ENCODE data around the gene CENPT.

DNA sequence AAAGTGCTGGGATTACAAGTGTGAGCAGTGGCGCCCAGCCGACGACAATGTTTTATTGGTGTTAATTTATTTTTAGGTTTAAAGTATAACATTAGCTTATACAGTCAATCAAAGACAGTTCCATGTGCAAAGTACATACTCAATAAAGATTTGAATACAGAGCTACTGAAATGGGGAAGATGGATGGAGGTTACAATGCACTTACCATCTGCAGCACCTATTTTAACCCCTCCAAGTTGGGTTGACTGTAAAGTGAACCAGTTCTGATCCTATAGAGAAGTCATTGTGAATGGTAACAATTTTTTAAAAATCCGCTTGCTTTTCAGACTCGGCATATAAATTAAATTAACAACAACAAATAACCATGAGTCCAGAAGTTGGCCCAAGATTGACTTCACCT, 44.9 kb upstream of the CENPT start:
- TF ChIP-seq POLR2A (IDR thresholded peaks at IDR 0.05): no peak
- TF ChIP-seq, protein P1, sequence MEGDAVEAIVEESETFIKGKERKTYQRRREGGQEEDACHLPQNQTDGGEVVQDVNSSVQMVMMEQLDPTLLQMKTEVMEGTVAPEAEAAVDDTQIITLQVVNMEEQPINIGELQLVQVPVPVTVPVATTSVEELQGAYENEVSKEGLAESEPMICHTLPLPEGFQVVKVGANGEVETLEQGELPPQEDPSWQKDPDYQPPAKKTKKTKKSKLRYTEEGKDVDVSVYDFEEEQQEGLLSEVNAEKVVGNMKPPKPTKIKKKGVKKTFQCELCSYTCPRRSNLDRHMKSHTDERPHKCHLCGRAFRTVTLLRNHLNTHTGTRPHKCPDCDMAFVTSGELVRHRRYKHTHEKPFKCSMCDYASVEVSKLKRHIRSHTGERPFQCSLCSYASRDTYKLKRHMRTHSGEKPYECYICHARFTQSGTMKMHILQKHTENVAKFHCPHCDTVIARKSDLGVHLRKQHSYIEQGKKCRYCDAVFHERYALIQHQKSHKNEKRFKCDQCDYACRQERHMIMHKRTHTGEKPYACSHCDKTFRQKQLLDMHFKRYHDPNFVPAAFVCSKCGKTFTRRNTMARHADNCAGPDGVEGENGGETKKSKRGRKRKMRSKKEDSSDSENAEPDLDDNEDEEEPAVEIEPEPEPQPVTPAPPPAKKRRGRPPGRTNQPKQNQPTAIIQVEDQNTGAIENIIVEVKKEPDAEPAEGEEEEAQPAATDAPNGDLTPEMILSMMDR (IDR thresholded peaks at IDR 0.05): no peak

Data from body of pancreas (tissue), 4 donors.